RWPE2 (cell line): ENCODE results near the gene HTR3E.
"Not testable (repeated sequence)": the region's sequence is repeated elsewhere in the genome, so short reads cannot be mapped to it uniquely, and the experiment has no call there.

ENCODE experiments used
- ATAC-seq: fragments of 200-7000 bp; cut with Tn5 transposase; 3 replicates; pipeline ENCODE4 v1.9.1; 2021; ENCODE audit warnings: low read depth
- DNase-seq: peaks from one replicate; pipeline ENCODE4 v3.0.0-alpha.2; 2020; ENCODE audit warnings: low spot score
- H3K27ac ChIP-seq: fragments of 450-650 bp; 2 replicates; pipeline ENCODE4 v1.5.1; 2017; ENCODE audit warnings: mild to moderate bottlenecking; ENCODE audit not compliant: poor library complexity, severe bottlenecking
- H3K27me3 ChIP-seq: fragments of 250-450 bp; sonication (Bioruptor Pico); 2 replicates; pipeline ENCODE4 v1.5.1; 2021; ENCODE audit warnings: mild to moderate bottlenecking, moderate library complexity; ENCODE audit not compliant: insufficient read depth, poor library complexity, severe bottlenecking
- H3K36me3 ChIP-seq: fragments of 250-450 bp; sonication (Bioruptor Pico); 2 replicates; pipeline ENCODE4 v1.5.1; 2020; ENCODE audit warnings: low read depth, mild to moderate bottlenecking, moderate library complexity
- H3K4me1 ChIP-seq: fragments of 250-450 bp; sonication (Bioruptor Pico); 2 replicates; pipeline ENCODE4 v1.5.1; 2021; ENCODE audit warnings: mild to moderate bottlenecking, moderate library complexity; ENCODE audit not compliant: insufficient read depth, poor library complexity, severe bottlenecking
- H3K4me3 ChIP-seq: fragments of 250-450 bp; sonication (Bioruptor Pico); 2 replicates; pipeline ENCODE4 v1.5.1; 2021; ENCODE audit warnings: mild to moderate bottlenecking, moderate library complexity; ENCODE audit not compliant: severe bottlenecking
- H3K9me3 ChIP-seq: fragments of 250-450 bp; sonication (Bioruptor Pico); 2 replicates; pipeline ENCODE4 v1.5.1; 2021; ENCODE audit warnings: mild to moderate bottlenecking, moderate library complexity; ENCODE audit not compliant: severe bottlenecking
- TF ChIP-seq, protein P1 (sequence below): fragments of 450-650 bp; IDR thresholded peaks from one replicate; pipeline ENCODE4 v1.5.1; 2017; ENCODE audit warnings: mild to moderate bottlenecking, moderate library complexity; ENCODE audit not compliant: poor library complexity, severe bottlenecking

Gene HTR3E

DNA sequence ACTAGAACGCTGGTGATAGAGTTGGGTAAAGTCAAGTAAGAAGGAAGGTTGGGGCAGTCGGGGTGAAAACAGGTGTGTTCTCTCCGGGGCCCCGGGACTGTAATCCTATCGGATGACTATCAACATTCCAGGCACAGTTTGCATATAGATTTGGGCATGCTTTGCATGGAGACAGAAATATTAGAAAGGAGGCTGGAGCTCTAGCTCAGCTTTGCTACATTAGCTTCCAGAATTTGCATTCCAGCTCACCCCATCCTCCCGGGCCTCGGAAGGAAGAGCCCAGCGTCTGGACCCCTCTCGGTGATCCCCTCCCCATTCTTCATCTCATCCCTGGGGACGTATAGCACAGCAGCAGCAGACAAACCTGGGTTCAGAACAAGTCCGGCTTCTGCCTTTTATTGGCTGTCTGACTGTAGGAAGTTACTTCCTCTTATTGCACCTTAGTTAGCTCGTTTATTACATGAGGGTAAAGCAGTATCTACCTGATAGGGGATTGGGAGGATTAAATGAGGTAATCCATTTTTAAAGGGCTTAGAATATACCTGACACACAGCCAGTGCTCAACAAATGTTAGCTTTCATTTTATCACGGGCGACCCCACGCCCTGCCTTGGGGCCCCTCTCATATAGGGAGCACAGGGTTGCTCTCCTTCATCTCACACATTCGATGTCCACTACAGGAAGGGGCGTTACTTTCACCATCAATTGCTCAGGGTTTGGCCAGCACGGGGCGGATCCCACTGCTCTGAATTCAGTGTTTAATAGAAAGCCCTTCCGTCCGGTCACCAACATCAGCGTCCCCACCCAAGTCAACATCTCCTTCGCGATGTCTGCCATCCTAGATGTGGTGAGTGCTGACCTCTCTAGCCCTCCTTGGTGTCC is 3.2 kb downstream of the HTR3E start:
- ATAC-seq (no peak), DNase-seq (no peak)
- Histone ChIP-seq H3K27ac (no peak overlapping the region), H3K9me3 (no peaks in the 10 kb centered on the region), H3K4me1 (no peaks in the 10 kb centered on the region), H3K27me3 (no peaks in the 10 kb centered on the region), H3K4me3 (no peak overlapping the region), H3K36me3 (no peaks in the 10 kb centered on the region)
- TF ChIP-seq, protein P1, sequence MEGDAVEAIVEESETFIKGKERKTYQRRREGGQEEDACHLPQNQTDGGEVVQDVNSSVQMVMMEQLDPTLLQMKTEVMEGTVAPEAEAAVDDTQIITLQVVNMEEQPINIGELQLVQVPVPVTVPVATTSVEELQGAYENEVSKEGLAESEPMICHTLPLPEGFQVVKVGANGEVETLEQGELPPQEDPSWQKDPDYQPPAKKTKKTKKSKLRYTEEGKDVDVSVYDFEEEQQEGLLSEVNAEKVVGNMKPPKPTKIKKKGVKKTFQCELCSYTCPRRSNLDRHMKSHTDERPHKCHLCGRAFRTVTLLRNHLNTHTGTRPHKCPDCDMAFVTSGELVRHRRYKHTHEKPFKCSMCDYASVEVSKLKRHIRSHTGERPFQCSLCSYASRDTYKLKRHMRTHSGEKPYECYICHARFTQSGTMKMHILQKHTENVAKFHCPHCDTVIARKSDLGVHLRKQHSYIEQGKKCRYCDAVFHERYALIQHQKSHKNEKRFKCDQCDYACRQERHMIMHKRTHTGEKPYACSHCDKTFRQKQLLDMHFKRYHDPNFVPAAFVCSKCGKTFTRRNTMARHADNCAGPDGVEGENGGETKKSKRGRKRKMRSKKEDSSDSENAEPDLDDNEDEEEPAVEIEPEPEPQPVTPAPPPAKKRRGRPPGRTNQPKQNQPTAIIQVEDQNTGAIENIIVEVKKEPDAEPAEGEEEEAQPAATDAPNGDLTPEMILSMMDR, result no peak

DNA sequence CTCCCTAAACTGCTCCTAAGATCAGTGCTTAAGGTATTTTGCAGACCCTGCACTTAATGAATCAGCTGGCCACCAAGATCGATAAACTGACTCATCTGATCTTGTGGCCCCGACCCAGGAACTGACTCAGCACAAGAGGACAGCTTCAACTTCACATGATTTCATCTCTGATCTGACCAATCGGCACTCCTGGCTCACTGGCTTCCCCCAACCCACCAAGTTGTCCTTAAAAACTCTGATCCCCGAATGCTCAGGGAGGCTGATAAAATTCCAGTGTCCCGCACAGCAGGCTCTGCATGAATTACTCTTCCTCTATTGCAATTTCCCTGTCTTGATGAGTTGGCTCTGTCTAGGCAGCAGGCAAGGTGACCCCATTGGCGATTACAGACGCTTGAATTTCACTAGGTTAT is 13.5 kb downstream of the HTR3E start:
- Histone ChIP-seq H3K27me3 (no peaks in the 10 kb centered on the region), H3K36me3 (no peaks in the 10 kb centered on the region), H3K4me3 (no peak overlapping the region), H3K9me3 (no peaks in the 10 kb centered on the region), H3K4me1 (peaks cover 7% of the 10 kb centered on the region), H3K27ac (no peak overlapping the region)
- TF ChIP-seq, protein P1, result no peak
- DNase-seq (no peak), ATAC-seq (peak; percentile 17; the same call in 1 of the 3 replicates)

DNA sequence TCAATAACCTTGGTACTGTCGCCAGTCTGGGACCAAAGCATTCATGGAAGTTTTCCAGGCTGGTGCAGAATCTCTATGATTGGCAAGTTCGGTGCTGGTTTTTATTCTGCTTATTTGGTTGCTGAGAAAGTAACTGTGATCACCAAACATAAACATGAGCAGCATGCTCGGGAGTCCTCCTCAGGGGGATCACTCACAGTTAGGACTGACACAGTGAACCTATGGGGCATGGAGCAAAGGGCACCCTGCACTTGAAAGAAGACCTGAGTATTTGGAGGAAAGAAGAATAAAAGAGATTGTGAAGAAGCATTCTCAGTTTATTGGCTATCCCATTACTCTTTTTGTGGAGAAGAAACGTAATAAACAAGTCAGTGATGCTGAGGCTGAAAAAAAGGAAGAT is 19.2 kb downstream of the HTR3E start:
- H3K36me3 ChIP-seq, result no peaks in the 10 kb centered on the region
- no peak overlapping the region for H3K4me3 ChIP-seq
- TF ChIP-seq, protein P1, result no peak
- DNase-seq (no peak), ATAC-seq (no peak)
- H3K9me3 ChIP-seq, result no peaks in the 10 kb centered on the region
- H3K27ac ChIP-seq, result no peak overlapping the region
- H3K4me1 ChIP-seq, result no peaks in the 10 kb centered on the region
- H3K27me3 ChIP-seq, result no peaks in the 10 kb centered on the region

DNA sequence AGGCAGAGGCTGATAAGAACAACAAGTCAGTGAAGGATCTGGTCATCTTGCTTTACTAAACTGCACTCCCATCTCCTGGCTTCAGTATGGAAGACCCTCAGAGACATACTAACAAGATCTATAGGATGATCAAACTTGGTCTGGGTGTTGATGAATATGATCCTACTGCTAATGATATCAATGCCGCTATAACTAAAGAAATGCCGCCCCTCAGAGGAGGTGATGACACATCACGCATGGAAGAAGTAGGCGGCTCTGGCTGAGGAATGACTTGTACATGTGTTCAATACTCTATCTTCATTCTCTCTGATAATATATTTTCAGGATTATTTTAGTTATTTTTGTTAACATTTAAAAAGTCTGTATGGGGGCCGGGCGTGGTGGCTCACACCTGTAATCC is 20.8 kb downstream of the HTR3E start:
- no peaks in the 10 kb centered on the region for H3K9me3 ChIP-seq
- no peak overlapping the region for H3K27ac ChIP-seq
- no peaks in the 10 kb centered on the region for H3K27me3 ChIP-seq
- H3K36me3 ChIP-seq, result no peaks in the 10 kb centered on the region
- DNase-seq (no peak), ATAC-seq (no peak)
- TF ChIP-seq, protein P1, result no peak
- no peaks in the 10 kb centered on the region for H3K4me1 ChIP-seq
- H3K4me3 ChIP-seq, result no peak overlapping the region

DNA sequence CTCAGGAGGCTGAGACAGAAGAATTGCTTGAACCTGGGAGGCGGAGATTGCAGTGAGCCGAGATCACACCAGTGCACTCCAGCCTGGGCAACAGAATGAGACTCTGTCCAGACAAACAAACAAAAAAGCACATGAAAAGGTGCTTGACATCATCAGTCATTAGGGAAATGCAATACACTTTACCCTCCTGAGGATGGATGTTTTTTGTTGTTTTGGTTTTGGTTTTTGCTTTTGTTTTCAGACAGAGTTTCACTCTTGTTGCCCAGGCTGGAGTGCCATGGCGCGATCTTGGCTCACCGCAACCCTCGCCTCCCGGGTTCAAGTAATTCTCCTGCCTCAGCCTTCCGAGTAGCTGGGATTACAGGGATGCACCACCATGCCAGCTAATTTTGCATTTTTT is 24.2 kb downstream of the HTR3E start:
- H3K27me3 ChIP-seq, ATAC-seq, H3K27ac ChIP-seq, H3K4me3 ChIP-seq, H3K36me3 ChIP-seq, H3K4me1 ChIP-seq, DNase-seq, H3K9me3 ChIP-seq: not testable (repeated sequence)
